Measurements from ENCODE around the gene EMP1. TPM values are rescaled to one million over a fixed set of nuclear protein-coding genes. Genes with fewer than 3 reads are reported as not detected.

The EMP1 gene
- total RNA-seq, 4 donors from 2014 or later = 237 to 838 (median 402) TPM

GRCh38 chr12:13241833-13242488 lies 45.4 kb downstream of the EMP1 start:
- no peak overlapping the region for H3K4me3 ChIP-seq (ENCODE audit: low read depth, poor library complexity, severe bottlenecking)
- TF ChIP-seq CTCF (IDR thresholded peaks at IDR 0.05) (no peak), POLR2A (IDR thresholded peaks at IDR 0.05) (no peak)
- WGBS, 2 donors = 65 to 80% methylated on average over 2 of the region's 2 CpGs
- DNase-seq (ENCODE audit: low spot score in 2 of 2) = no peak
- intact Hi-C loops (cut with DNase I; ENCODE audit: low total_unique reads) = no loop called here

DNA sequence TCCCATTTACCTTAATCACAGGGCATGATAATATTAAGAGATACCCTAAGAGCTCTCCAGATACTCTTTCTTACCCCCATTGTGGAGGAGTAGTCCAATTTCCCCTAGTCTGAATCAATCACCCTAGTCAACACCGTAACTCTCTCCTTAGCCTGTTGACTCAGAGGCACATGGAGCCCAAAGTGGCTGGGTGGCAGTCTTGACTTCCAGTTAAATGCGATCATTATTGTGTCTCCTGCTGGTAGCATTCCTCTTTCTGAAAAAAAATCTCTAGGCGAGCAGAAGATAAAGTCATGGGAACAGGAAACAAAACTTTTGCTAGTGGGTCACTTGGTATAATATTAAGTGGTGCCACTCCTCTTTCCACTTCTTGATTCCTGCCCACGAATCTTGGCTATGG lies 46.4 kb downstream of the EMP1 start:
- no peak for TF ChIP-seq POLR2A (IDR thresholded peaks at IDR 0.05)
- no peak for TF ChIP-seq CTCF (IDR thresholded peaks at IDR 0.05)
- H3K4me3 ChIP-seq (ENCODE audit: low read depth, poor library complexity, severe bottlenecking) = no peak overlapping the region
- no peak for DNase-seq (ENCODE audit: low spot score in 2 of 2)
- intact Hi-C loops (cut with DNase I; ENCODE audit: low total_unique reads) = no loop called here
- WGBS, 2 donors = 81 to 87% methylated on average over 4 of the region's 4 CpGs

DNA sequence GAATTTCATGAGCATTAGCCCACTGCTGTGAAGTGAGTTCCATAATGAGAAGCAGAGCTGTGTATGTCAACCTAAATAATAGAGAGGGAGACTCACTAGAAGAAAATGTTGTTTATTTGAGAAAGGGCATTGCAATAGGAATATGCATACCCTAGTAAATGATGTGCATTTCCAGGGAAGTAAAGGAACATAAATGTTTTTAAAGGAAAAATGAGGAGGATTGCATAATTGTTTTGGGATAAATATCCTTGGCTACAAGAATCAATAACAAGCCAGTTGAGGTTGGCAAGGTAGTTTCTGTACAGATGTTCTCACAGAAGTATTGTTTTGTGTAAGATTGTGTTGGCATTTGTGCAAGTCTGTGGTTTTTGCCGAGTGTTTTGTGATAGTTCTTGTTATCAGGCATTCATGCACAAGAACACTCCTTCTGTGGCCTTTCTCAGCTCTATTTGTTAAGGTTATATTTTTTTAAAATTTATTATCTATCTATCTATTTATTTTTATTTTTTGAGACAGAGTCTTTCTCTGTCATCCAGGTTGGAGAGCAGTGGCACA lies 47.1 kb downstream of the EMP1 start:
- no peak for DNase-seq (ENCODE audit: low spot score in 2 of 2)
- TF ChIP-seq POLR2A (IDR thresholded peaks at IDR 0.05) = no peak
- no peak for TF ChIP-seq CTCF (IDR thresholded peaks at IDR 0.05)
- 45 to 47% methylated on average over 1 of the region's 1 CpG for WGBS, 2 donors
- intact Hi-C loops (cut with DNase I; ENCODE audit: low total_unique reads) = no loop called here
- H3K4me3 ChIP-seq (ENCODE audit: low read depth, poor library complexity, severe bottlenecking) = no peak overlapping the region

DNA sequence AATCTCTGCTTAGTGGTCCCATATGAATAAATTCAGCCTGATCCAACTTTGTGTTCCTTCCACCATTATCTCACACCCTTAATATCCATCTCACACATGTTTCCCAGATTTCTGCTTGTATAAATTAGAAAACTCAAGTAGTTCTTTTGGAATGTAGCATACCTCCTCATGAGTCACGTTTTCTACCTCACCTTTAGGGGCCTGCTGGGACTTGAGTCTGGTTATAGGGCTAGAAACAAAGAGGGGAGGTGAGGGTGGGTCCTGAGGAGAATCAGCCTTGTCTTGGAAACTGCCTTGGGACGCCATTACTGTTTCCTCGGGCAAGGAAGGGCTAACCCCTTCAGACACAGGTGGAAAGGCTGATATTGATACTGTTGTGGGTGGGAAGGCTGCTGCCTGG lies 51.1 kb downstream of the EMP1 start:
- TF ChIP-seq CTCF (IDR thresholded peaks at IDR 0.05) (no peak), POLR2A (IDR thresholded peaks at IDR 0.05) (no peak)
- WGBS, 2 donors = 43 to 48% methylated on average over 3 of the region's 3 CpGs
- intact Hi-C loops (cut with DNase I; ENCODE audit: low total_unique reads) = no loop called here
- no peak overlapping the region for H3K4me3 ChIP-seq (ENCODE audit: low read depth, poor library complexity, severe bottlenecking)
- DNase-seq (ENCODE audit: low spot score in 2 of 2) = no peak

DNA sequence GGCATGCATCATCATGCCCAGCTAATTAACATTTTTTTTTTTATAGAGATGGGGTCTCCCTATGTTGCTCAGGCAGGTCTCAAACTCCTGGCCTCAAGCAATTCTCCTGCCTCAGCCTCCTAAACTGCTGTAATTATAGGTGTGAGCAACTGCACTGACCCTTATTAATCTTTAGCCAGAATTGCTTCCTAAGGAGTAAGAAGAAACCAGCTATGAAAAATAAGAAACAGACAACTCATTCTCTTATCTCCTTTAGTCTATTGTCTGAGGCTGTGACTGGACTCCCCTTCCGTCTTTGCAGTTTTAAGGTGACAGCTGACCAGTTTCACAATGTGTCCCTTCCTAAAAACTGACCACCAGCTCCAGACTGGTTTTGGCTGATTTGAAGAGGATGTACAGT lies 52.4 kb downstream of the EMP1 start:
- no peak for DNase-seq (ENCODE audit: low spot score in 2 of 2)
- intact Hi-C loops (cut with DNase I; ENCODE audit: low total_unique reads) = no loop called here
- H3K4me3 ChIP-seq (ENCODE audit: low read depth, poor library complexity, severe bottlenecking) = no peak overlapping the region
- WGBS, 2 donors = 74 to 91% methylated on average over 1 of the region's 1 CpG
- TF ChIP-seq CTCF (IDR thresholded peaks at IDR 0.05) (no peak), POLR2A (IDR thresholded peaks at IDR 0.05) (no peak)

- H3K4me3 ChIP-seq (ENCODE audit: low read depth, poor library complexity, severe bottlenecking) = no peak overlapping the region
- intact Hi-C loops (cut with DNase I; ENCODE audit: low total_unique reads) = no loop called here
- WGBS, 2 donors = 82 to 100% methylated on average over 1 of the region's 1 CpG
- TF ChIP-seq CTCF (IDR thresholded peaks at IDR 0.05) = no peak
- TF ChIP-seq POLR2A (IDR thresholded peaks at IDR 0.05) = no peak
- DNase-seq (ENCODE audit: low spot score in 2 of 2) = no peak
Observed at GRCh38 chr12:13250416-13250815, 53.9 kb downstream of the EMP1 start.

All from lower leg skin (tissue), 4 donors.